Smooth muscle cell (in vitro differentiated cells): ENCODE measurements around the gene DHX9. TPM values are rescaled to one million over a fixed set of nuclear protein-coding genes. Genes with fewer than 3 reads are reported as not detected.

Source experiments
- DNase-seq: peaks from one replicate; lab custom pipeline; 2025; ENCODE audit not compliant: unreplicated experiment; lab: John Stamatoyannopoulos, UW
- H2AFZ ChIP-seq: fragments of 200-600 bp; sonication (generic); 2 replicates; pipeline ENCODE4 v1.6.0; 2016; ENCODE audit warnings: antibody characterized with exemption, low read depth, mild to moderate bottlenecking
- H3F3A ChIP-seq: fragments of 200-600 bp; sonication (generic); 2 replicates; pipeline ENCODE4 v1.6.0; 2017; ENCODE audit warnings: antibody characterized with exemption, low read depth
- H3K27ac ChIP-seq: fragments of 200-600 bp; sonication (generic); 2 replicates; pipeline ENCODE4 v1.5.1; 2016; ENCODE audit warnings: low read depth, mild to moderate bottlenecking
- H3K27me3 ChIP-seq: fragments of 200-600 bp; sonication (generic); 2 replicates; pipeline ENCODE4 v1.6.1; 2016; ENCODE audit warnings: low read depth, mild to moderate bottlenecking
- H3K36me3 ChIP-seq: fragments of 200-600 bp; sonication (generic); 2 replicates; pipeline ENCODE4 v1.5.1; 2016; ENCODE audit warnings: low read depth
- H3K4me1 ChIP-seq: fragments of 200-600 bp; sonication (generic); 2 replicates; pipeline ENCODE4 v1.5.1; 2016; ENCODE audit warnings: low read depth
- H3K4me2 ChIP-seq: fragments of 200-600 bp; sonication (generic); 2 replicates; pipeline ENCODE4 v1.6.0; 2016; ENCODE audit warnings: mild to moderate bottlenecking
- H3K4me3 ChIP-seq: fragments of 200-600 bp; sonication (generic); 2 replicates; pipeline ENCODE4 v1.5.1; 2016; ENCODE audit warnings: mild to moderate bottlenecking
- H3K79me2 ChIP-seq: fragments of 200-600 bp; sonication (generic); 2 replicates; pipeline ENCODE4 v1.6.0; 2016; ENCODE audit warnings: low read depth, mild to moderate bottlenecking
- H3K9ac ChIP-seq: fragments of 200-600 bp; sonication (generic); 2 replicates; pipeline ENCODE4 v1.6.0; 2016; ENCODE audit warnings: low read depth
- H3K9me3 ChIP-seq: fragments of 200-600 bp; sonication (generic); replicated peaks from 2 replicates; pipeline ENCODE4 v1.5.1; 2016; ENCODE audit warnings: low read depth
- H4K20me1 ChIP-seq: fragments of 200-600 bp; sonication (generic); 2 replicates; pipeline ENCODE4 v1.6.0; 2016; ENCODE audit warnings: low read depth
- WGBS: methylation state at CpG from one replicate; pipeline ENCODE4 v1.1.7; 2016; ENCODE audit warnings: low lambda C conversion rate; 5-methylcytosine and 5-hydroxymethylcytosine counted together
- polyA plus RNA-seq: library from polyadenylated mRNA; unstranded; fragments of >200 nt; fragmentation: Nextera tagmentation; extraction: Ambion mirVana; gene quantifications from 2 replicates; pipeline ENCODE4 v1.2.1, GENCODE V29; 2016
- total RNA-seq: library from RNA; depleted of rRNA; stranded (reverse); fragments of >200 nt; gene quantifications from 2 replicates; pipeline ENCODE4 v1.2.3, GENCODE V29; 2014
- TF ChIP-seq, protein P1 (sequence below): fragments of 200-600 bp; sonication (generic); IDR thresholded peaks from 2 replicates; pipeline ENCODE4 v1.5.1; 2017; ENCODE audit warnings: borderline replicate concordance, mild to moderate bottlenecking, antibody characterized with exemption; ENCODE audit not compliant: insufficient read depth, poor library complexity, severe bottlenecking

Gene DHX9
- total and polyA plus RNA-seq, 2 experiments from 2014 or later, result 65.4 to 99.2 TPM

DNA sequence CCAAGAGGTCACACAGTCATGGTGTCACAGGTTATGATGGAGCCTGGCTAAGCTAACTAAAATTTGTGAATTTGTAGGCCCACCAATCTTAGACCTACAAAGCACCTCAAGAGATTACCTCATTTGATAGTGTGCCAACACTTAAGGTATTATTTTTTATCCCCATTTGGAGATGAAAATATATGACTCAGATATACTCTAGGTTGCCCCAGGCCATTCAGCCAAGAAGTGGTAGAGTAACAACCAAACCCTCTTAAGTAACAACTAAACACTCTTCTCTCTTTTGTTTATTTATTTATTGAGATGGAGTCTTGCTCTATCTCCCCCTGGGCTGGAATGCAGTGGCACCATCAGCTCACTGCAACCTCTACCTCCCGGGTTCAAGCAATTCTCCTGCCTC lies 35.3 kb upstream of the DHX9 start:
- Histone ChIP-seq H3K36me3 (no peaks in the 10 kb centered on the region), H4K20me1 (no peaks in the 10 kb centered on the region), H3K9me3 (no peaks in the 10 kb centered on the region), H2AFZ (no peak overlapping the region), H3F3A (no peaks in the 10 kb centered on the region), H3K79me2 (no peaks in the 10 kb centered on the region), H3K9ac (no peak overlapping the region), H3K4me3 (no peak overlapping the region), H3K4me1 (peaks cover 4% of the 10 kb centered on the region), H3K27ac (no peak overlapping the region), H3K27me3 (no peaks in the 10 kb centered on the region), H3K4me2 (no peak overlapping the region)
- DNase-seq, result no peak
- WGBS, result 76% methylated on average over 1 of the region's 1 CpG
- TF ChIP-seq, protein P1, sequence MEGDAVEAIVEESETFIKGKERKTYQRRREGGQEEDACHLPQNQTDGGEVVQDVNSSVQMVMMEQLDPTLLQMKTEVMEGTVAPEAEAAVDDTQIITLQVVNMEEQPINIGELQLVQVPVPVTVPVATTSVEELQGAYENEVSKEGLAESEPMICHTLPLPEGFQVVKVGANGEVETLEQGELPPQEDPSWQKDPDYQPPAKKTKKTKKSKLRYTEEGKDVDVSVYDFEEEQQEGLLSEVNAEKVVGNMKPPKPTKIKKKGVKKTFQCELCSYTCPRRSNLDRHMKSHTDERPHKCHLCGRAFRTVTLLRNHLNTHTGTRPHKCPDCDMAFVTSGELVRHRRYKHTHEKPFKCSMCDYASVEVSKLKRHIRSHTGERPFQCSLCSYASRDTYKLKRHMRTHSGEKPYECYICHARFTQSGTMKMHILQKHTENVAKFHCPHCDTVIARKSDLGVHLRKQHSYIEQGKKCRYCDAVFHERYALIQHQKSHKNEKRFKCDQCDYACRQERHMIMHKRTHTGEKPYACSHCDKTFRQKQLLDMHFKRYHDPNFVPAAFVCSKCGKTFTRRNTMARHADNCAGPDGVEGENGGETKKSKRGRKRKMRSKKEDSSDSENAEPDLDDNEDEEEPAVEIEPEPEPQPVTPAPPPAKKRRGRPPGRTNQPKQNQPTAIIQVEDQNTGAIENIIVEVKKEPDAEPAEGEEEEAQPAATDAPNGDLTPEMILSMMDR, result no peak

DNA sequence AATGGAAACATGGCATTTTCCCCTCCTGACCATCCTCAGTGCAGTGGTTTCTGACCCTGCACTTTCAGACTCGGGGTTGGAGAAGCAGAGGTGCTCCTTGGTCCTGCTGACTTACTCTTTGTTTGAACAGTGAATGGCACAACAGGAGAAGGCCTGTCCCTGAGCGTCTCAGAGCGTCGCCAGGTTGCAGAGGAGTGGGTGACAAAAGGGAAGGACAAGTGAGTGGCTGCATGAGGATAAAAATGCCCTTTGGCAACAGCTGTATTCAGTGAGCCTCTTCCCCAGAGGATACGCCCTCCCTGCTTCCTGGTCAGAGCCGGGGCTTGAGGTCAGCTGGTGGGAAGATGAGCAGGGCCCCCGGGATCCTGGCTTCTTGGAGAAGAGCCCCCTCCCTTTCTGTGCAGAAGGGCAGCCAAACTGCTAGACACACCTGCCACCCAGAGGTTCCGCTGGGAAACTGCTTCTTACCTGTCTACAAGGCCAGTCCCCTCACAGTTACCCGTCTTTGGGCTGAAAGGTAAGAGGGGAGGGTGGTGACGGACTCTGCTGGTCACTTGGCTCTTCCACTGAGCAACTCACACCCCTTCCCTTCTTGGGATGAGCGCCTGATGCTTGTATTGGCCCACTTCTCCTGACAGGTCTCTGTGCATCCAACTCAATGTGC lies 33.0 kb upstream of the DHX9 start:
- no peak overlapping the region for H2AFZ ChIP-seq
- no peak overlapping the region for H3K4me3 ChIP-seq
- H3F3A ChIP-seq, result no peaks in the 10 kb centered on the region
- H4K20me1 ChIP-seq, result no peaks in the 10 kb centered on the region
- TF ChIP-seq, protein P1, result no peak
- no peak overlapping the region for H3K4me2 ChIP-seq
- H3K36me3 ChIP-seq, result no peaks in the 10 kb centered on the region
- DNase-seq, result no peak
- WGBS, result 68% methylated on average over 11 of the region's 11 CpGs
- no peaks in the 10 kb centered on the region for H3K9me3 ChIP-seq
- no peaks in the 10 kb centered on the region for H3K27me3 ChIP-seq
- no peak overlapping the region for H3K9ac ChIP-seq
- H3K79me2 ChIP-seq, result no peaks in the 10 kb centered on the region
- peaks cover 4% of the 10 kb centered on the region for H3K4me1 ChIP-seq
- no peak overlapping the region for H3K27ac ChIP-seq

DNA sequence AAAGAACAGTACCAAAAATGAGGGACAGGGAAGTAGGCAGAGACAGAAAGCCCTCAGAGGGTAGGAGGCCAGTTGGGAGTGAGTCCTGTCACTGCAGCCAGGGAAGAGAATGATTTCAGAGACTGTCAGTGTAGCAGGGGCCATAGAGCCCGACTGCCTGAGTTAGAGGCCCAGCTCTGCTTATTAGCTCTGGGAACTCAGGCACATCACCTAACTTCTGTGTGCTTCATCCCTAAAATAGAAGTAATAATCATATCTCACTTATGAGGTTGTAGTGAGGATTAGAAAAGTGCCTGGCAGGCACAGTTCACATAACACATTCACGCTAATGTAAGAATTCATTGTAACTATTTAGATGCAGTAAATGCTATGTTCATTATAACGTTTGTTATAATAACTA lies 31.2 kb upstream of the DHX9 start:
- no peaks in the 10 kb centered on the region for H3F3A ChIP-seq
- H2AFZ ChIP-seq, result no peak overlapping the region
- no peaks in the 10 kb centered on the region for H4K20me1 ChIP-seq
- H3K9me3 ChIP-seq, result no peaks in the 10 kb centered on the region
- WGBS, result 95% methylated on average over 3 of the region's 3 CpGs
- TF ChIP-seq, protein P1, result no peak
- no peak overlapping the region for H3K4me3 ChIP-seq
- H3K79me2 ChIP-seq, result no peaks in the 10 kb centered on the region
- no peak overlapping the region for H3K4me2 ChIP-seq
- H3K27me3 ChIP-seq, result no peaks in the 10 kb centered on the region
- peaks cover 4% of the 10 kb centered on the region for H3K4me1 ChIP-seq
- no peak overlapping the region for H3K9ac ChIP-seq
- DNase-seq, result no peak
- H3K36me3 ChIP-seq, result no peaks in the 10 kb centered on the region
- H3K27ac ChIP-seq, result no peak overlapping the region

DNA sequence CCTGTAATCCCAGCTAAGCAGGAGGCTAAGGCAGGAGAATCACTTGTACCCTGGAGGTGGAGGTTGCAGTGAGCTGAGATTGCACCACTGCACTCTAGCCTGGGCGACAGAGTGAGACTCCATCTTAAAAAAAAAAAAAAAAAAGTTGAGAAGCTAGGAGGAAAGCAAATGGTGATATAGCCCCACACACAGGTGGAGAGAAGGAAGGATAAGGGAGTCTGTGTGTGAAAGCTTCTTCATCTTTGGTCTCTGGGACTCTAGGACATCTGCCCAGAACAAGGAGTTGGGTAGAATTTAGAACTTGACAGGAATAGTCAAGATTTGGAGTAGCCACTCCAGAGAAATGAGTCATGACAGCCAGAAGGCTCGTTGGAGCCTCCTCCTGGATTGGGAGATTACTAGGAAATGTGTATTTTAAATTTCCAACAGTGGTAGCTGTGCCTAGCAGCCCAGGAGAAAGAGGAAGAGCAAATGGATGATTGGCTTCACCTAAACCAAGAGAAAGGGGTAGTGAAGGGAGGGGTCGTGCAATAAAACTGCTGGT lies 29.7 kb upstream of the DHX9 start:
- TF ChIP-seq, protein P1, result no peak
- Histone ChIP-seq H3K9ac (no peak overlapping the region), H3K27me3 (no peaks in the 10 kb centered on the region), H3K79me2 (no peaks in the 10 kb centered on the region), H3K4me2 (no peak overlapping the region), H3F3A (no peaks in the 10 kb centered on the region), H2AFZ (no peak overlapping the region), H3K27ac (no peak overlapping the region), H3K9me3 (no peaks in the 10 kb centered on the region), H3K4me1 (peaks cover 4% of the 10 kb centered on the region), H3K36me3 (no peaks in the 10 kb centered on the region), H3K4me3 (no peak overlapping the region), H4K20me1 (no peaks in the 10 kb centered on the region)
- 72% methylated on average over 3 of the region's 3 CpGs for WGBS
- DNase-seq, result no peak
